H9 (cell line): Measurements from ENCODE around the gene SELENOH. TPM values are rescaled to one million over a fixed set of nuclear protein-coding genes. Genes with fewer than 3 reads are reported as not detected.

ENCODE experiments used
- DNase-seq: peaks from one replicate; pipeline ENCODE4 v3.0.0-alpha.2; 2017
- H2AFZ ChIP-seq: one replicate; pipeline ENCODE4 v1.6.1; 2013; ENCODE audit warnings: mild to moderate bottlenecking, low read length, control low read depth, moderate library complexity
- H2AK5ac ChIP-seq: 2 replicates; pipeline ENCODE4 v1.6.1; 2013; ENCODE audit warnings: low read length, control low read depth, mixed read lengths; ENCODE audit not compliant: insufficient read length
- H2BK120ac ChIP-seq: one replicate; pipeline ENCODE4 v1.6.1; 2013; ENCODE audit warnings: low read depth, mild to moderate bottlenecking, low read length, control low read depth, inconsistent platforms; ENCODE audit not compliant: poor library complexity, severe bottlenecking
- H2BK12ac ChIP-seq: 2 replicates; pipeline ENCODE4 v1.6.1; 2013; ENCODE audit warnings: low read length, control low read depth, mixed read lengths, low read depth; ENCODE audit not compliant: insufficient read length
- H2BK15ac ChIP-seq: 2 replicates; pipeline ENCODE4 v1.6.1; 2013; ENCODE audit warnings: low read depth, low read length, control low read depth
- H2BK20ac ChIP-seq: one replicate; pipeline ENCODE4 v1.6.1; 2013; ENCODE audit warnings: low read depth, mild to moderate bottlenecking, low read length, control low read depth, inconsistent platforms; ENCODE audit not compliant: poor library complexity, severe bottlenecking
- H2BK5ac ChIP-seq: 2 replicates; pipeline ENCODE4 v1.6.1; 2013; ENCODE audit warnings: low read length, control low read depth, mixed read lengths; ENCODE audit not compliant: insufficient read length
- H3K14ac ChIP-seq: 2 replicates; pipeline ENCODE4 v1.6.1; 2013; ENCODE audit warnings: low read length, control low read depth; ENCODE audit not compliant: insufficient read depth
- H3K18ac ChIP-seq: 2 replicates; pipeline ENCODE4 v1.6.1; 2013; ENCODE audit warnings: low read depth, mild to moderate bottlenecking, mixed read lengths, low read length, control low read depth; ENCODE audit not compliant: insufficient read length
- H3K23ac ChIP-seq: 2 replicates; pipeline ENCODE4 v1.6.1; 2013; ENCODE audit warnings: low read length, control low read depth, mixed read lengths, low read depth; ENCODE audit not compliant: insufficient read length
- H3K23me2 ChIP-seq: 2 replicates; pipeline ENCODE4 v1.6.1; 2013; ENCODE audit warnings: low read depth, mild to moderate bottlenecking, mixed read lengths, low read length, control low read depth; ENCODE audit not compliant: insufficient read length, poor library complexity, severe bottlenecking
- H3K27ac ChIP-seq: 2 replicates; pipeline ENCODE4 v1.5.1; 2013; ENCODE audit warnings: low read length, control low read depth, mixed read lengths, low read depth; ENCODE audit not compliant: insufficient read length
- H3K27me3 ChIP-seq: 2 replicates; pipeline ENCODE4 v1.6.1; 2013; ENCODE audit warnings: low read length, control low read depth, inconsistent platforms; ENCODE audit not compliant: insufficient read depth
- H3K4ac ChIP-seq: 2 replicates; pipeline ENCODE4 v1.6.1; 2013; ENCODE audit warnings: low read depth, mild to moderate bottlenecking, control low read depth, inconsistent platforms, low read length, moderate library complexity
- H3K4me1 ChIP-seq: 2 replicates; pipeline ENCODE4 v1.6.1; 2013; ENCODE audit warnings: low read length, control low read depth, inconsistent platforms; ENCODE audit not compliant: insufficient read depth
- H3K4me2 ChIP-seq: 2 replicates; pipeline ENCODE4 v1.6.1; 2013; ENCODE audit warnings: low read length, control low read depth, mixed read lengths; ENCODE audit not compliant: insufficient read length, insufficient read depth
- H3K56ac ChIP-seq: 2 replicates; pipeline ENCODE4 v1.6.1; 2013; ENCODE audit warnings: low read depth, mild to moderate bottlenecking, mixed read lengths, low read length, control low read depth; ENCODE audit not compliant: insufficient read length
- H3K79me1 ChIP-seq: 2 replicates; pipeline ENCODE4 v1.6.1; 2013; ENCODE audit warnings: low read depth, mild to moderate bottlenecking, moderate library complexity, low read length, control low read depth, inconsistent platforms; ENCODE audit not compliant: insufficient read depth, poor library complexity, severe bottlenecking
- H3K79me2 ChIP-seq: 2 replicates; pipeline ENCODE4 v1.6.1; 2013; ENCODE audit warnings: low read length, control low read depth, inconsistent platforms; ENCODE audit not compliant: insufficient read depth
- H3K9ac ChIP-seq: 2 replicates; pipeline ENCODE4 v1.6.1; 2013; ENCODE audit warnings: low read length, control low read depth, mixed read lengths; ENCODE audit not compliant: insufficient read length; ENCODE audit errors: extremely low read depth
- H3K9me3 ChIP-seq: one replicate; pipeline ENCODE4 v1.6.1; 2013; ENCODE audit warnings: low read depth, low read length, inconsistent platforms; ENCODE audit not compliant: control insufficient read depth
- H3T11ph ChIP-seq: one replicate; pipeline ENCODE4 v1.6.1; 2013; ENCODE audit warnings: mild to moderate bottlenecking, low read length, control low read depth, inconsistent platforms
- H4K20me1 ChIP-seq: one replicate; pipeline ENCODE4 v1.6.1; 2013; ENCODE audit not compliant: control insufficient read depth, insufficient read length, insufficient read depth
- H4K5ac ChIP-seq: 2 replicates; pipeline ENCODE4 v1.6.1; 2013; ENCODE audit warnings: low read depth, mild to moderate bottlenecking, mixed read lengths, low read length, control low read depth; ENCODE audit not compliant: insufficient read length
- H4K8ac ChIP-seq: replicated peaks from 2 replicates; pipeline ENCODE4 v1.6.1; 2013; ENCODE audit warnings: low read length, control low read depth, mixed read lengths, low read depth; ENCODE audit not compliant: insufficient read length
- H4K91ac ChIP-seq: 2 replicates; pipeline ENCODE4 v1.6.1; 2013; ENCODE audit warnings: low read depth, mild to moderate bottlenecking, moderate library complexity, mixed read lengths, low read length, control low read depth; ENCODE audit not compliant: insufficient read length
- H3K27ac Mint-ChIP-seq, 3 experiments: 2 replicates in 2 of 3; 3 replicates in 1 of 3; pipeline ENCODE4 v1.8.0; 2020 to 2021; ENCODE audit warnings: mixed read lengths in 3 of 3, mild to moderate bottlenecking in 1 of 3, moderate library complexity in 1 of 3
- H3K27me3 Mint-ChIP-seq: 2 replicates; pipeline ENCODE4 v1.8.0; 2021; ENCODE audit warnings: low read depth, mild to moderate bottlenecking, moderate library complexity, mixed read lengths
- H3K36me3 Mint-ChIP-seq, 3 experiments: 2 replicates in 2 of 3; 3 replicates in 1 of 3; pipeline ENCODE4 v1.8.0; 2020 to 2021; ENCODE audit warnings: low read depth in 3 of 3, mixed read lengths in 3 of 3; ENCODE audit not compliant: insufficient read depth in 1 of 3
- H3K4me1 Mint-ChIP-seq, 2 experiments: 2 replicates each; pipeline ENCODE4 v1.8.0; 2020; ENCODE audit warnings: mixed read lengths in 2 of 2
- H3K4me3 Mint-ChIP-seq, 2 experiments: 2 replicates in 1 of 2; 3 replicates in 1 of 2; pipeline ENCODE4 v1.8.0; 2020 to 2021; ENCODE audit warnings: mild to moderate bottlenecking in 2 of 2, mixed read lengths in 2 of 2, moderate library complexity in 1 of 2
- H3K9me3 Mint-ChIP-seq, 2 experiments: 2 replicates in 1 of 2; 3 replicates in 1 of 2; pipeline ENCODE4 v1.8.0; 2020; ENCODE audit warnings: mild to moderate bottlenecking in 2 of 2, mixed read lengths in 2 of 2, moderate library complexity in 1 of 2
- CTCF ChIP-seq: fragments of 200-600 bp; sonication (generic); conservative IDR thresholded peaks from 3 replicates; pipeline ENCODE4 v1.8.0; 2021; ENCODE audit warnings: antibody characterized with exemption, mild to moderate bottlenecking
- WGBS: extraction: QIAGEN DNeasy Blood & Tissue Kit; methylation state at CpG from one replicate; pipeline ENCODE4 v1.1.7; 2013; ENCODE audit warnings: missing lambda C conversion rate, low lambda C conversion rate, mixed read lengths; ENCODE audit not compliant: insufficient read length; ENCODE audit errors: extremely low coverage; 5-methylcytosine and 5-hydroxymethylcytosine counted together
- total RNA-seq: library from RNA; stranded (reverse); gene quantifications from 2 replicates; pipeline ENCODE4 v1.2.1, GENCODE V29; 2021

Gene SELENOH
- total RNA-seq, 1 experiment from 2014 or later = 251 TPM

GRCh38 chr11:57771365-57771764 lies 30.1 kb downstream of the SELENOH start:
- H3K27ac Mint-ChIP-seq = peak overlapping the region in 2 of 3 experiments; percentile 2 to 5; a peak in 2 of 7 replicates
- peaks cover 13% of the 10 kb centered on the region; the same call in 1 of the 2 replicates for H3K4me1 ChIP-seq
- no peak overlapping the region for H2BK5ac ChIP-seq
- H3K4ac ChIP-seq = no peak overlapping the region
- peaks cover 43 to 45% of the 10 kb centered on the region in 2 experiments for H3K4me1 Mint-ChIP-seq
- no peak overlapping the region for H2AFZ ChIP-seq
- WGBS = 100% methylated on average over 1 of the region's 3 CpGs
- no peak for TF ChIP-seq CTCF
- H3K27me3 ChIP-seq = no peaks in the 10 kb centered on the region
- H3T11ph ChIP-seq = no peak overlapping the region
- H3K36me3 Mint-ChIP-seq = peaks cover 8 to 28% (median 18%) of the 10 kb centered on the region in 3 experiments; a peak in 6 of 7 replicates
- H3K4me2 ChIP-seq = no peak overlapping the region
- H4K5ac ChIP-seq = no peak overlapping the region
- no peak overlapping the region for H2BK15ac ChIP-seq
- no peak overlapping the region for H3K23ac ChIP-seq
- no peak for DNase-seq
- H3K27me3 Mint-ChIP-seq = no peaks in the 10 kb centered on the region
- H3K9ac ChIP-seq = no peak overlapping the region
- no peaks in the 10 kb centered on the region for H3K9me3 Mint-ChIP-seq
- no peak overlapping the region for H2BK12ac ChIP-seq
- no peak overlapping the region for H3K56ac ChIP-seq
- H3K4me3 Mint-ChIP-seq = no peak overlapping the region
- no peaks in the 10 kb centered on the region for H4K20me1 ChIP-seq
- H3K79me1 ChIP-seq = peaks cover 10% of the 10 kb centered on the region
- no peak overlapping the region for H3K14ac ChIP-seq
- H3K9me3 ChIP-seq = no peaks in the 10 kb centered on the region
- no peak overlapping the region for H2BK120ac ChIP-seq
- H2BK20ac ChIP-seq = no peak overlapping the region
- no peak overlapping the region for H4K91ac ChIP-seq
- no peak overlapping the region for H3K18ac ChIP-seq
- no peak overlapping the region for H2AK5ac ChIP-seq
- H4K8ac ChIP-seq = no peak overlapping the region
- H3K27ac ChIP-seq = no peak overlapping the region
- peaks cover 62% of the 10 kb centered on the region; the same call in 1 of the 2 replicates for H3K79me2 ChIP-seq
- H3K23me2 ChIP-seq = no peaks in the 10 kb centered on the region
